NCI-H345 (cell line): ENCODE measurements around the gene INPP4B.
"Not testable (repeated sequence)": the region's sequence is repeated elsewhere in the genome, so short reads cannot be mapped to it uniquely, and the experiment has no call there.

ENCODE experiments used
- DNase-seq: peaks from one replicate; lab custom pipeline; 2025; lab: John Stamatoyannopoulos, UW

Gene INPP4B

GRCh38 chr4:142683997-142684396 lies 162.1 kb downstream of the INPP4B start:
- DNase-seq = no peak

- DNase-seq = no peak
These were observed 162.6 kb downstream of the INPP4B start for GRCh38 chr4:142683503-142683902.

GRCh38 chr4:142671516-142671915 lies 174.6 kb downstream of the INPP4B start:
- no peak for DNase-seq

- DNase-seq = no peak
These were observed 182.3 kb downstream of the INPP4B start for GRCh38 chr4:142663828-142664227.

GRCh38 chr4:142660728-142661127 lies 185.4 kb downstream of the INPP4B start:
- no peak for DNase-seq

- DNase-seq = no peak
These were observed 189.9 kb downstream of the INPP4B start for GRCh38 chr4:142656178-142656577.

GRCh38 chr4:142648378-142648777 lies 197.7 kb downstream of the INPP4B start:
- DNase-seq = no peak

GRCh38 chr4:142645475-142646108 lies 200.5 kb downstream of the INPP4B start:
- no peak for DNase-seq

GRCh38 chr4:142644628-142645027 lies 201.5 kb downstream of the INPP4B start:
- not testable (repeated sequence) for DNase-seq

GRCh38 chr4:142637614-142638013 lies 208.5 kb downstream of the INPP4B start:
- no peak for DNase-seq

GRCh38 chr4:142631836-142632235 lies 214.3 kb downstream of the INPP4B start:
- no peak for DNase-seq

GRCh38 chr4:142615324-142615665 lies 230.8 kb downstream of the INPP4B start:
- no peak for DNase-seq

GRCh38 chr4:142614621-142615323 lies 231.3 kb downstream of the INPP4B start:
- no peak for DNase-seq

GRCh38 chr4:142607976-142608375 lies 238.1 kb downstream of the INPP4B start:
- no peak for DNase-seq

- no peak for DNase-seq
These were observed 245.1 kb downstream of the INPP4B start for GRCh38 chr4:142600952-142601351.

GRCh38 chr4:142598132-142598531 lies 248.0 kb downstream of the INPP4B start:
- DNase-seq = no peak

GRCh38 chr4:142596595-142596994 lies 249.5 kb downstream of the INPP4B start:
- DNase-seq = no peak

GRCh38 chr4:142596121-142596520 lies 250.0 kb downstream of the INPP4B start:
- no peak for DNase-seq

- no peak for DNase-seq
These were observed 250.8 kb downstream of the INPP4B start for GRCh38 chr4:142595222-142595871.

- no peak for DNase-seq
These were observed 260.7 kb downstream of the INPP4B start for GRCh38 chr4:142585411-142585810.

- DNase-seq = no peak
These were observed 262.4 kb downstream of the INPP4B start for GRCh38 chr4:142583708-142584107.

GRCh38 chr4:142582340-142582739 lies 263.8 kb downstream of the INPP4B start:
- DNase-seq = no peak

GRCh38 chr4:142581881-142582280 lies 264.2 kb downstream of the INPP4B start:
- no peak for DNase-seq
